Type B pancreatic cell (in vitro differentiated cells): ENCODE results near the gene SRRM2. TPM values are rescaled to one million over a fixed set of nuclear protein-coding genes. Genes with fewer than 3 reads are reported as not detected.

Experiments
- DNase-seq: peaks from one replicate; pipeline ENCODE4 v3.0.0; 2021; ENCODE audit warnings: mixed read lengths; ENCODE audit not compliant: unreplicated experiment; ENCODE audit errors: extremely low spot score
- H3K27ac Mint-ChIP-seq: 2 replicates; pipeline ENCODE4 v1.8.0; 2021; ENCODE audit warnings: mild to moderate bottlenecking, mixed read lengths
- H3K27me3 Mint-ChIP-seq: 2 replicates; pipeline ENCODE4 v1.8.0; 2021; ENCODE audit warnings: mixed read lengths
- H3K36me3 Mint-ChIP-seq: 2 replicates; pipeline ENCODE4 v1.8.0; 2021; ENCODE audit warnings: mixed read lengths
- H3K4me1 Mint-ChIP-seq: one replicate; pipeline ENCODE4 v1.8.0; 2021; ENCODE audit warnings: mixed read lengths; ENCODE audit not compliant: unreplicated experiment
- H3K4me3 Mint-ChIP-seq: 2 replicates; pipeline ENCODE4 v1.8.0; 2021; ENCODE audit warnings: mild to moderate bottlenecking, mixed read lengths
- H3K9me3 Mint-ChIP-seq: 2 replicates; pipeline ENCODE4 v1.8.0; 2021; ENCODE audit warnings: mixed read lengths
- total RNA-seq: library from RNA; stranded (reverse); gene quantifications from 2 replicates; pipeline ENCODE4 v1.2.1, GENCODE V29; 2021; ENCODE audit warnings: low replicate concordance
- TF ChIP-seq, protein P1 (sequence below): fragments of 200-600 bp; sonication (generic); conservative IDR thresholded peaks from 2 replicates; pipeline ENCODE4 v1.5.0; 2021; ENCODE audit warnings: antibody characterized with exemption, mild to moderate bottlenecking

SRRM2 gene
- total RNA-seq, 1 donor from 2014 or later = 749 TPM

DNA sequence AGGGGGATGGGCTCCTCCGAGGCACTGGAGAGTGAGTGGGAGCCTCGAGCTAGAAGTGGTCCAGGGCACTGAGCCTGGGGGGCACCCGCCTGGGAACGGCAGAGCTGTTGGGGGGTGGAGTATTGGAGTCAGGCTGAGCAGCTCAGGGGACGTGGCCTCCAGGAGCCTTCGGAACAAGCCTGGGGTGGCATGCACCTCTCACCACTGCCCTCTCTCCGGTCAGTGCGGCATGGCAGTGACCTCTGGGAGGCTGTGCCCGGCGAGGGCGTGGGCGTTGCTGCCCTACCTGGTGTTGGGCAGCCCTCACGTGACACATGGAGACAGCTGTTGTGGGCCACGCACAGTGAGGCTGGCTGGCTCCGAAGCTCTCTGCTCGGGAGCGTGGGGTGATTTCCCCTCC, 46.4 kb upstream of the SRRM2 start:
- H3K27me3 Mint-ChIP-seq = no peaks in the 10 kb centered on the region
- H3K27ac Mint-ChIP-seq = no peak overlapping the region
- H3K36me3 Mint-ChIP-seq = no peaks in the 10 kb centered on the region
- no peak for DNase-seq
- H3K4me1 Mint-ChIP-seq = no peaks in the 10 kb centered on the region
- no peak overlapping the region for H3K4me3 Mint-ChIP-seq
- H3K9me3 Mint-ChIP-seq = no peaks in the 10 kb centered on the region
- TF ChIP-seq, protein P1, sequence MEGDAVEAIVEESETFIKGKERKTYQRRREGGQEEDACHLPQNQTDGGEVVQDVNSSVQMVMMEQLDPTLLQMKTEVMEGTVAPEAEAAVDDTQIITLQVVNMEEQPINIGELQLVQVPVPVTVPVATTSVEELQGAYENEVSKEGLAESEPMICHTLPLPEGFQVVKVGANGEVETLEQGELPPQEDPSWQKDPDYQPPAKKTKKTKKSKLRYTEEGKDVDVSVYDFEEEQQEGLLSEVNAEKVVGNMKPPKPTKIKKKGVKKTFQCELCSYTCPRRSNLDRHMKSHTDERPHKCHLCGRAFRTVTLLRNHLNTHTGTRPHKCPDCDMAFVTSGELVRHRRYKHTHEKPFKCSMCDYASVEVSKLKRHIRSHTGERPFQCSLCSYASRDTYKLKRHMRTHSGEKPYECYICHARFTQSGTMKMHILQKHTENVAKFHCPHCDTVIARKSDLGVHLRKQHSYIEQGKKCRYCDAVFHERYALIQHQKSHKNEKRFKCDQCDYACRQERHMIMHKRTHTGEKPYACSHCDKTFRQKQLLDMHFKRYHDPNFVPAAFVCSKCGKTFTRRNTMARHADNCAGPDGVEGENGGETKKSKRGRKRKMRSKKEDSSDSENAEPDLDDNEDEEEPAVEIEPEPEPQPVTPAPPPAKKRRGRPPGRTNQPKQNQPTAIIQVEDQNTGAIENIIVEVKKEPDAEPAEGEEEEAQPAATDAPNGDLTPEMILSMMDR = no peak

DNA sequence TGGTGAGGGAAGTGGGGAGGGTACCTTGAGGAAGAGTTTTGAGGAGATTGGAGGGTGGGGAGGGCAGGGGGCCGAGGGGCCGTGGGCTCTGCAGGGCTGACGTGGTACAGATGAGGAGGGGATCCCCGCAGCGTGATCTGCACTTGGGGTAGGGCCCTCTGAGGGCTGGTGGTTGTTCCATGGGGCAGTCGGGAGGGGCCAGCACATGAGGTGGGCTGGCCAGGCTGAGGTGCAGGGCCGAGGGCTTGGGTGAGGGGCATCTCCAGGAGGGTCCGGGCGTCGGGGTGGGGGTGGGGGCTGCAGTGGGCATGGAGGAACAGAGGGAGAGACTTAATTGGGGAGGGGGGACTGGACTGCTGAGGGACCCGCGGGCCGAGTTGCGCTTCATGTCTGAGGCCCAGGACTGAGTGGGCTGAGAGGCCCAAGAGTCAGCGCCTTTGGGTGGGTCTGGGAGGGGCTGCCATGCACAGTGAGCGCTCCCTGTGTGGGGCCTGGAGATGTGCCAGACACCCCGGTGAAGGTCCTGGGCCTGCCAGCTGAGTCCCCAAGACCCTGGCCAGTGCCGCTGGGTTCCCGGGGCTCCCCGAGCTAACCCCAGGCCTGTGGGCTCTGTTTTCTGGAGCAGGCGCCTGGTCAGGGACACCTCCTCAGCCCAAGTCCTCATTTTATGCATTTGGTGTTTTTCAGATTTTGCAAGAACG, 45.7 kb upstream of the SRRM2 start:
- Mint-ChIP-seq H3K4me1 (no peaks in the 10 kb centered on the region), H3K36me3 (no peaks in the 10 kb centered on the region), H3K27me3 (no peaks in the 10 kb centered on the region), H3K9me3 (no peaks in the 10 kb centered on the region), H3K4me3 (no peak overlapping the region), H3K27ac (no peak overlapping the region)
- DNase-seq = no peak
- TF ChIP-seq, protein P1 = no peak

DNA sequence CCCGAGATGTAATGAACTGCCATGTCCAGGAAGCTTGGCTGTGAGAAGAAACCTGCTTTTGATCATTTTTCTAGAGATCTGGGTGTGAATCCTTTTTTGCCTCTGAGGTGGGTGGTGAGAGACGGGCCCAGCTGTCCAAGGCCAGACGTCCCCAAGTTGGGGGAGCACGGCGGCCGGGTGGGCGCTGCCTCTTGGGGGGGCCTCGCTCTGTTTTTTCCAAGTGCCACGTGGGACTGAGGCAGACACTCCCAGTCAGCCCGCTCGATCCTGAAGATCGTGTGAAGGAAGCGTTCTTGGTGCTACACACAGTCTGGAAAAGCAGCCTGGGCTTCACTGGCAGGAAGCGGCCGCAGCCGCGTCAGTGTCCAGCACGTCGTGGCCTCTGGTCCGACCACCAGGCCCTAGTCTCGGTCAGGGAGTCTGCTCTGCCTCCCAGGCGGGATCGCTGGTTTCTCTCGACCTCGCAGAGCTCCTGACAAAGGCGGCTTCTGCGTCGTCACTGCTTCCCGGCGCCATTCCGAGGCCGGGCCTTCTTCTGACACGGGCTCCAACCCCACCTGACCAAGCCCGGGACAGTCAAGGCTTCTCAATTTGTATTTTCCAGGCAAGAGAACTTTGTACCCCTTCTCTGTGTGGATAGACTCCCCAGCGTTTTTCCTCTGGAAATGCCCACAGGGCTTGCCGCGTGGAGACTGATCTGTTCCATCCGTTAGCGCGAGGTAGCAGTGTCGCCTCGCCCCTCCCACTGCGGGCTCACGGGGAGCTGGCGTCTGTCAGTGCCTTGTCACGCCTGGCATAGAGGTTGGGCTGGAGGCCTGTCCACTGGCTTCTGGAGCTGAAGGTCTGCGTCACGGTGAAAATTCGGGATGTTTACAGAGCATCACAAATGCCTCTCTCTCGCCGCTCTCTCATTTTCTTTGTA, 44.8 kb upstream of the SRRM2 start:
- Mint-ChIP-seq H3K4me3 (no peak overlapping the region), H3K27me3 (no peaks in the 10 kb centered on the region), H3K4me1 (no peaks in the 10 kb centered on the region), H3K36me3 (no peaks in the 10 kb centered on the region), H3K27ac (no peak overlapping the region), H3K9me3 (no peaks in the 10 kb centered on the region)
- TF ChIP-seq, protein P1 = no peak
- DNase-seq = no peak

DNA sequence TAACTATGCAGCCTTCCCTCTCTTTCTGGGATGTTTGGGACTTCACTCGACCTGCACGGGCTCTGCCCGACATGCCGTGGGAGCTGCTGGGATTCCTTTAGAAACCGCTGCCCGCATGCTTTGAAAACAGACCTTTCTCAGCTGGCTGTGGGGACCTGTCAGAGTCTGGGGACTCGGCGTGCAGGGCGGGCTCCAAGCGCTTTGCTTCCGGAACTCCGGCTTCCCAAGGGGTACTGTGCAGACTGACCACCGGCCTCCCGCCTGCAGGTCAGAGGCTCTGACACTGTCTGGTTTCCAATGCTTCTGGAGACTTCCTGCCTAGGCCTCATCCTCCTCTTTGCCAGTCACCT, 44.2 kb upstream of the SRRM2 start:
- Mint-ChIP-seq H3K27ac (no peak overlapping the region), H3K36me3 (no peaks in the 10 kb centered on the region), H3K4me1 (no peaks in the 10 kb centered on the region), H3K9me3 (no peaks in the 10 kb centered on the region), H3K27me3 (no peaks in the 10 kb centered on the region), H3K4me3 (no peak overlapping the region)
- DNase-seq = no peak
- TF ChIP-seq, protein P1 = no peak

DNA sequence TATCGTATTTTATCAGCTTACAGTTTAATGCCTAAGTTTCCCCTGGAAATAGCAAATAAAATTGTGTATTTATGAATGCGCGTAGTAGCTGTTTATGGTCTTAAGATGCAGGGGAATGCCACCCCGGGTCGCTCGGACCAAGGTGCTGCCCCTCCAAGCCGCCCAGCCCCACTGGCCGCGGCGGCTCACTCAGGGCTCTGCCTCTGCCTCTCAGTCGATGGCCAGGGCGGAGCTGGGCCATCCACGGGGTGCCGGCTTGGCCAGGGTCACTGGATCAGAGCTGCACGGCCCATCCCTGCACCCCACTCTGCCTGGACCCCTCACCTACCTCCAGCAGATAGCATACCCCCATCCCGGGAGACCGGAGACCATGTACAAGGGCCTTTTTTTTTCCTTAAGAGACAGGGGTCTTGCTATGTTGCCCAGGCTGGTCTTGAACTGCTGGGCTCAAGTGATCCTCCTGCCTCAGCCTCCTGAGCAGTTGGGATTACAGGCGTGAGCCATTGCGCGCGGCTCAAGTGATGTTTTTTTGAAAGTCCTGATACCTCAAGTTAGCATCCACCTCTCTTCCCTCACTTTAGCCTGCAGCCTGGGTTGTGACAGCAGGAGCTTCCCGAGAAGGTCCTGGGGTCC, 43.4 kb upstream of the SRRM2 start:
- H3K36me3 Mint-ChIP-seq = no peaks in the 10 kb centered on the region
- no peak for DNase-seq
- no peaks in the 10 kb centered on the region for H3K27me3 Mint-ChIP-seq
- no peaks in the 10 kb centered on the region for H3K9me3 Mint-ChIP-seq
- H3K27ac Mint-ChIP-seq = no peak overlapping the region
- H3K4me1 Mint-ChIP-seq = no peaks in the 10 kb centered on the region
- no peak overlapping the region for H3K4me3 Mint-ChIP-seq
- TF ChIP-seq, protein P1 = no peak
